HT1080 (cell line): Measurements from ENCODE around the gene FCHO2. TPM values are rescaled to one million over a fixed set of nuclear protein-coding genes. Genes with fewer than 3 reads are reported as not detected.

ENCODE experiments used
- DNase-seq: peaks from one replicate; pipeline ENCODE4 v3.0.0-alpha.2; 2015; ENCODE audit warnings: low read depth
- total RNA-seq: library from RNA; depleted of rRNA; stranded (reverse); fragments of >200 nt; shearing (Covaris generic); gene quantifications from 2 replicates; pipeline ENCODE4 v1.2.3, GENCODE V29; 2014

The FCHO2 gene
- total RNA-seq, 1 experiment from 2014 or later, result 8.1 TPM

DNA sequence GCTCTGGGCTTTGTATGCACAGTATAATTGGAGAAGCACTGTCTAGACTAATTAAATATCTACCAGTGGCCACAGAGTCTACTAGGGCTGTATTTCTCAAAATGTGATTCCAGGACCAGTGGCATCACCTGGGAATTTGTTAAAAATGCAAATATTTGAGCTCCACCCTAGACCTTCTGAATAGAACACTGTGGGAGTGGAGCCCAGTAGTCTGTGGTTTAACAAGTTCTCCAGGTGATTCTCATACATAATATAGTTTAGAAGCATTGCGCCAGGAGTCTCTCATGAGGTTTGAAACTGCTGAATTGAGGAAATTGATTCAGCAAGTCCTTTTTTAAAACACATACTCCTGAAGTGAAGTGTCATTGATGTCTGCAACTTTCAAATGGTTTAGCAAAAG lies 74.7 kb downstream of the FCHO2 start:
- no peak for DNase-seq

- peak; percentile 81 for DNase-seq
These were observed 75.2 kb downstream of the FCHO2 start for GRCh38 chr5:73030995-73031394.

GRCh38 chr5:73031839-73032238 lies 76.0 kb downstream of the FCHO2 start:
- DNase-seq, result peak; percentile 58

- DNase-seq, result no peak
These were observed 76.8 kb downstream of the FCHO2 start for GRCh38 chr5:73032635-73033034.

- DNase-seq, result no peak
These were observed 81.7 kb downstream of the FCHO2 start for GRCh38 chr5:73037545-73037944.

DNA sequence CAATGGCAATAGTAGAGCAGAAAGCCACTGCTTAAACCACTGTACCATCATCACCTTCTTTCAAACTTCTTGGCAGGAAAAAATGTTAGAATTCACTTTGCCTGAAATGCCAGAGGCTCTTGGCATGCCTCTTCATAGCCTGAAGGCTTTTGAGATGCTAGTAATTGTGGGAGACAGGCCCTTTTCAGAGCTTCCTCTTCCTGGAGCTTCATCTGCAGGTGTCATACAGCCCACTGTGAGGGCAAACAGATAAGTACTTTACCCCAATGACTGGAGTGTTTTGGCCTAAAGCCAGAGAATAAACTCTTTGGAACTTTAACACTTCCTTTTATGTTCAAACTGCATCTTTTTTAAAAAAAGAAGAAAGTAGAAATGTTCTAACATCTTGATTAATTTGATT lies 83.2 kb downstream of the FCHO2 start:
- peak; percentile 8 for DNase-seq

DNA sequence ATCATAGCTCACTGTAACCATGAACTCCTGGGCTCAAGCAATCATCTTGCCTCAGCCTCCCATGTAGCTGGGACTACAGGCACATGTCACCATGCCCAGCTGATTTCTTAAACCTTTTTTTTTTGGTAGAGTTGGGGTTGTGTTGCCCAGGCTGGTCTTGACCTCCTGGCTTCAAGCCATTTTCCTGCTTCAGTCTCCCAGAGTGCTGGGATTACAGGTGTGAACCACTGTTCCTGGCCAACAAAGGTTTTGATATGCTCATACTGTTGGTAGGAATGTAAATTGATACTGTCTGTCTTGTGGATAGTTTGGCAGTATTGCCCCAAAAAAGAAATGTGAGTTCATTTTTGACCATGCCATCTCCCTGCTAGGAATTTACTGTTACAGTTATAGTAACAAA lies 87.2 kb downstream of the FCHO2 start:
- no peak for DNase-seq

DNA sequence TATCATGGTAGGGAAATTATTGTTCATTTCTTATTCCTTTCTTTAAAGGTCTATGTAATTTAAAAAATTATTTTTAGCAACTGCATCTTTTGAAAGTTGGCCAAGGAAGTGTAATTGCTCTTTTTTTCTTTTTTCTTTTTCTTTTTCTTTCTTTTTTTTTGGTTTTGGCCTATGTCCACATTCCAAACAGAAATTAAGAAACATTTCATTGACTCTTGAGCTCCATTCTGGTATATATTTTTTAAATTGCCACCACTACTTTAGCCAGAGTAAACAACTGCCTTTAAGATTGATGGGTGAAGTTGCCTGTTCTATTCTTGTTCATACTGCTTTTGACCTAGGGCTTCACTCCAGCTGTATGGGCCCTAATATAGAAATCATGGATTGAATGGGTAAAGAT lies 88.7 kb downstream of the FCHO2 start:
- DNase-seq, result no peak

GRCh38 chr5:73045623-73046022 lies 89.8 kb downstream of the FCHO2 start:
- no peak for DNase-seq

DNA sequence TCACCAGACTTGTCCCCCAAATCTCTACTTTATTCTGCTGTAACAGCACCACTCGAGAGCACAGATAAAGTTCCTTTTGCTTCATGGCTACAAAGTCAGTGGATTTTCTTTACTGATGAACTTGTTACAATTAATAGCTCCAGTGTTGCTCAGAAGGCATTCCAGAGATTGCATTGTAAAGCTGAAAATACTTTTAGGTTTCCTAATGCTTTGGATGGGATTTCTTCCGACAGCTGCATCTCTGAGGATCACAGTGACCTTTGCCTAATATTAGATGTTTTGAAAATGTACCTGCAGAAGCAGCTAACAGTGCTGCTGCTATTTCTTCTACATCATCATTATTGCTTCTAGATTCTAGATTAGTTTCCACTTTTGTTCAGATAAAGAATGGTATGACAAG lies 105.8 kb downstream of the FCHO2 start:
- DNase-seq, result no peak

GRCh38 chr5:73066466-73066865 lies 110.6 kb downstream of the FCHO2 start:
- DNase-seq, result peak; percentile 92

GRCh38 chr5:73067213-73067612 lies 111.4 kb downstream of the FCHO2 start:
- DNase-seq, result peak; percentile 45

- DNase-seq, result no peak
These were observed 125.3 kb downstream of the FCHO2 start for GRCh38 chr5:73081093-73081492.

DNA sequence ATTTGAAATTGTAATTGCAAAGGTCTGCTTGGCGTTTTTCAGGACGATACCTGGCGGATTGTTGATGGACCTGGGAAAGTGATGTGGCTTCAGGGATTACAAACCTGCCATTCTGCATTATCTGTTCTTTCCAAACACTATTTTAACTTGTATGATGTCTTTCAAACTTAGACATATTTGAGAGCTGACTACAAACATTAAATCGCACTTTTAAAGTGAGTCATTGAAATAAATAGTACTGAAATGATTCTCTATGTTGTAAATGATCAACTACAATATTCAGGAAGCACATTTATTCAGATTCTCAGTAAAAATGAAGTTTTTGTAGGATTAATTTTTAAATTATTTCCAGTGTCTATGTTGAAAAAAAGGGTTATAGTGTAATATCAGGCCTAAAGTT lies 132.2 kb downstream of the FCHO2 start:
- DNase-seq, result no peak

DNA sequence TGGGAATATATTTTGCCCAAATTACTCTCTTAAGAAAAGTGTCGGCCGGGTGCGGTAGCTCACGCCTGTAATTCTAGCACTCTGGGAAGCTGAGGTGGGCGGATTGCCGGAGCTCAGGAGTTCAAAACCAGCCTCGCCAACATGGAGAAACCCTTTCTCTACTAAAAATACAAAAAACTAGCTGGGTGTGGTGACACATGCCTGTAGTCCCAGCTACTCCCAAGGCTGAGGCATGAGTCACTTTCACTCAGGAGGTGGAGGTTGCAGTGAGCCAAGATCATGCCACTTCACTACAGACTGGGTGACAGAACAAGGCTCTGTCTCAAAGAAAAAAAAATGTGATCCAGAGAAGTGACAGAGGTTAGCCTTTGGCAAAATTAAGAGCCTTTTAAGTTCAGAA lies 138.1 kb downstream of the FCHO2 start:
- peak; percentile 91 for DNase-seq

DNA sequence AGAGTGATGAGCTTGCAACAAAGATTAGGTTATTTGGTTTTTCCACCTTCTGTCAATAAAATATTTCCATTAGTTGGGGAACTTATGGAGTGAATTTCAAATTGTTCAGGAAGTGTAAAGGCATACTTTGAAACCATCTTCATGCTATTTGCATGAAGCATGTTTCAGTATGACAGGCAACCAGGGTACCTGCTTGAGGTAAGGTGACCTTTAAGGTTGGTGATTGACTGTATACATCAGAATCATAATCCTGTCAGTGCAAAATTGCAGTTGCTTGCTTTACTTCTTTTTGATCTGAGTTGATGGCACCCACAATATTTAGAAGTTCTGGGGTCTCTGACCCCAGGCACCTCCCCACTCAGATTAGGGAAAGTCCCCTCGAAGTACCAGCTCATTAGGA lies 138.6 kb downstream of the FCHO2 start:
- no peak for DNase-seq

- DNase-seq, result no peak
These were observed 139.9 kb downstream of the FCHO2 start for GRCh38 chr5:73095564-73096238.

GRCh38 chr5:73096239-73096575 lies 140.4 kb downstream of the FCHO2 start:
- DNase-seq, result peak; percentile 48

GRCh38 chr5:73097740-73098139 lies 141.9 kb downstream of the FCHO2 start:
- DNase-seq, result no peak

- DNase-seq, result no peak
These were observed 144.3 kb downstream of the FCHO2 start for GRCh38 chr5:73100109-73100508.

DNA sequence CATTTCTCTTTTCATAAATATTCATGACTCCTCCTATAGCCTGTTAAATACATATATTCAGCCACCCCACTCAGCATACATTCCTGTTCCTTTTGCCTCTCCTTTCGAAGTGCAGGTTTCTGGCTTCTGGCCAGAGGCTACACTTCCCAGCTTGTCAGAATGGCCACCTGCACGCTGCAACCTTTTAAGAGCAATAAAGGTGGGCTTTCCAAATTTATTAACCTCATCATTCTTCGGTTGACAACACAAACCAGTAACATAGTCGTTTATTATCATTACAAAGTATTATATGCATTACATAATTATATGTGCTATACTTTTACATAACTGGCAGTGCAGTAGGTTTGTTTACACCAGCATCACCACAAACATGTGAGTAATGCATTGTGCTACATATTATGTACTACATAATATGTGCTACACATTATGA lies 148.0 kb downstream of the FCHO2 start:
- DNase-seq, result no peak

DNA sequence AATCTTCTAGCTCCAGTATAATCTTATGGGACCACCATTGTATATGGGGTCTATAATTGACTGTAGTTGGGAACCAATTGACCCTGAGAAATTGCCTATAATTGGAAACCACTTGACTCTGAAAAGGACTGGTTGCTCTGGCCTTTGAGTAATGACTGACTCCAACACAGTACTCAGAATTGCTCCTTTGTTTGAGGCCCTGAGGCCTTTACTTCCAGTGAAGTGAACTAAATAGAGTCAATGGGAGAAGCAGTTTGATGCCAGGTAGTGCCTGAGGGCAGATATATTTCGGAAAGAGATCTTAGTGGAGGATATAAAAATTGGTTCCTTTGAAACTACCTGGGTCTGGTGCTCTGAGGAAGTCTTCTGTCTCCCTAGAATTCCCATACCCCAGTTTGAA lies 148.5 kb downstream of the FCHO2 start:
- DNase-seq, result no peak

DNA sequence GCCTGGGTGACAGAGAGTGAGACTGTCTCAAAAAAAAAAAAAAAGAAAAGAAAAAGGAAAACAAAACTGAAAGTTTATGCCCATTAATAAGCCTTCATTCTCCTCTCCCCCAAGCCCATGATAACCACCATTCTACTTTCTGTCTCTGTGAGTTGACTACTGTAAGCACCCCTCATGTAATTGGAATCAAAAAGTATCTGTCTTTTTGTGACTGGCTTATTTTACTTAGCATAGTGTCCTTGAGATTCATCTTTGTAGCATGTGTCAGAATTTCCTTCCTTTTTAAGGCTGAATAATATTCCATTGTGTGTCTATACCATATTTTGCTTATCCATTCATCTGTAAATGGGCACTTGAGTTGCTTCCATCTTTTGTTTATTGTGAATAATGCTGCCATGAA lies 150.5 kb downstream of the FCHO2 start:
- no peak for DNase-seq

DNA sequence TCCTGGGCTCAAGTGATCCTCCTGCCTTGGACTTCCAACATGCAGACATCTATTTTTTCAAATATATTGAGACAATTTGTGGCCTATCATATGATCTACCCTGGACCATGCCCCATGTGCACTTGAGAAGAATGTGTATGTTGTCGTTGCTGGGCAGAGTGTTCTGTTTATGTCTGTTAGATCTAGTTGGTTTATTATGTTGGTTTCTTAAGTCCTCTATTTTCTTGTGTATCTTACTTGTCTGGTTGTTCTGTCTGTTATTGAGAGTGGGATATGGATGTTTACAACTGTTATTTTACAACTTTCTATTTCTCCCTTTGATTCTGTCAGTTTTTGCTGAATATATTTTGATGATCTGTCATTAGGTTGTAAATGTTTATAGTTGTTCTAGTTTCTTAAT lies 154.3 kb downstream of the FCHO2 start:
- DNase-seq, result no peak
